ENCODE measurements around the gene TLE4.
A peak's percentile ranks its signal among the peaks of the same experiment; 100 is the strongest.

Gene TLE4

GRCh38 chr9:79764374-79764773 lies 192.6 kb downstream of the TLE4 start:
- peak; percentile 98 for FAIRE-seq
- peak; percentile 89 for DNase-seq (ENCODE audit: insufficient read length, low spot score)
- no peak for TF ChIP-seq POLR2A (IDR thresholded peaks at IDR 0.05; ENCODE audit: low read depth, low read length)

GRCh38 chr9:79765466-79765865 lies 193.7 kb downstream of the TLE4 start:
- FAIRE-seq (no peak), DNase-seq (ENCODE audit: insufficient read length, low spot score) (no peak)
- TF ChIP-seq POLR2A (IDR thresholded peaks at IDR 0.05; ENCODE audit: low read depth, low read length) = no peak

- DNase-seq (ENCODE audit: insufficient read length, low spot score) (no peak), FAIRE-seq (no peak)
- TF ChIP-seq POLR2A (IDR thresholded peaks at IDR 0.05; ENCODE audit: low read depth, low read length) = no peak
Measured at GRCh38 chr9:79766091-79766490, 194.3 kb downstream of the TLE4 start.

- no peak for TF ChIP-seq POLR2A (IDR thresholded peaks at IDR 0.05; ENCODE audit: low read depth, low read length)
- DNase-seq (ENCODE audit: insufficient read length, low spot score) = no peak
- FAIRE-seq = no peak
Measured at GRCh38 chr9:79768194-79768593, 196.4 kb downstream of the TLE4 start.

GRCh38 chr9:79769476-79770275 lies 197.9 kb downstream of the TLE4 start:
- TF ChIP-seq POLR2A (IDR thresholded peaks at IDR 0.05; ENCODE audit: low read depth, low read length) = no peak

GRCh38 chr9:79774356-79774755 lies 202.6 kb downstream of the TLE4 start:
- no peak for TF ChIP-seq POLR2A (IDR thresholded peaks at IDR 0.05; ENCODE audit: low read depth, low read length)
- FAIRE-seq (no peak), DNase-seq (ENCODE audit: insufficient read length, low spot score) (no peak)

More at GRCh38 chr9:79769476-79770275, 197.9 kb downstream of the TLE4 start:
- DNase-seq (ENCODE audit: insufficient read length, low spot score) (no peak), FAIRE-seq (no peak)
